SW 1271 (cell line): ENCODE measurements around the gene THAP12.
A peak's percentile ranks its signal among the peaks of the same experiment; 100 is the strongest.

Experiments
- DNase-seq, 2 experiments: peaks; one replicate each; lab custom pipeline; 2025; lab: John Stamatoyannopoulos, UW

Gene THAP12

DNA sequence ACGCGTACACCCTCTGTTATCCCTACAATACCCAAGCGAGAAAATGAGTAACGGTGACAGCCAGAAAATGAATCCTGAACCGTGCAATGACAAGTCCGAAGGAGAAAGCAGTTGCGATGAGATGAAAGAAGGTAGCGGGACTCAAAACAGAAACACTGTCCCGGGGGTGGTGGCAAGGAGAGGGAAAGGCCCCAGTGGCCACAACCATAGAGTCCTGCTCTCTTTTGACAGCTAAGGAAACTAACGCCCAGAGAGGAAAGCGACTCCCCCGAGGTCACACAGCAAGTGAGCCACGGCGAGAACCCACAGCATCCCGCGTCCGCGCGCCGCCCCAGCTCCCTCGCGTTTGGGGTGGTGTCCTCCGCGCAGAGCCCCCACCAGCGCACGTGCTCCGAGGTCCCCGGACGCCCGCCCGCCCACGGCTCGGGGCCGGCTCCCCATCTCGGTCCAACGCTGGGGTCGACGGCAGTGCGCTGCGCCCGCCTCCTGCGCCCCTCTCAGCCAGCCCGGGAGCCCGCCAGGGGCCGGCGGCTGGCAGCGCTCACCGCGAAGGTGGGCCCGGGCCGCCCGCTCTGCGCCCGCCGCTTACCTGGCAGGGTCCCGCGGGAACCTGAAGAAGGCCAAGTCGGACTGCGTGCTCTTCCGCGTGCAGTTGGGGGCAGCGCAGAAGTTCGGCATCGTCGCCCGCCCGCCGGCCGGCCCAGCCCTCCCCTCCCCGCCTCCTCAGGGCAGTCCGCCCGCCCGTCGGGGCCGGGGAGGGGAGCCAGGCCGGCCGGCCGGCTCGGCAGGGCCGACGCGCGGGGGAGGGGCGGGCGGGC is 564 bp downstream of the THAP12 start:
- DNase-seq = no peak

DNA sequence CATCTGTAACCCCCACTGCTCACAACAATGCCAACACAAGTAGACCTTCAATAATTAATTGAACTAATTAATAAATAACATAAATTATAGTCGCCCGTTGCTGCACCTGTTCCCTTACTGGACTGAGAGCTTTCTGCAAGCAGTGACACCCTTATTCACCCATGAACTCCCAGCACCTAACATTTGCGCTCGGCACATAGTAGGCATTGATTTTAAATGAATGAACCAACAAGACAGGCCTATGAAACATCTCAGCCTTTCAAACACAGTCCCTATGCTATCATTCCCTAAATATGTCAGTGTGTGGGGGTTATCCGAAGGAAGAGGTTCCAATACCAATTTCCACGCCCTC is 1.1 kb downstream of the THAP12 start:
- DNase-seq = no peak

DNA sequence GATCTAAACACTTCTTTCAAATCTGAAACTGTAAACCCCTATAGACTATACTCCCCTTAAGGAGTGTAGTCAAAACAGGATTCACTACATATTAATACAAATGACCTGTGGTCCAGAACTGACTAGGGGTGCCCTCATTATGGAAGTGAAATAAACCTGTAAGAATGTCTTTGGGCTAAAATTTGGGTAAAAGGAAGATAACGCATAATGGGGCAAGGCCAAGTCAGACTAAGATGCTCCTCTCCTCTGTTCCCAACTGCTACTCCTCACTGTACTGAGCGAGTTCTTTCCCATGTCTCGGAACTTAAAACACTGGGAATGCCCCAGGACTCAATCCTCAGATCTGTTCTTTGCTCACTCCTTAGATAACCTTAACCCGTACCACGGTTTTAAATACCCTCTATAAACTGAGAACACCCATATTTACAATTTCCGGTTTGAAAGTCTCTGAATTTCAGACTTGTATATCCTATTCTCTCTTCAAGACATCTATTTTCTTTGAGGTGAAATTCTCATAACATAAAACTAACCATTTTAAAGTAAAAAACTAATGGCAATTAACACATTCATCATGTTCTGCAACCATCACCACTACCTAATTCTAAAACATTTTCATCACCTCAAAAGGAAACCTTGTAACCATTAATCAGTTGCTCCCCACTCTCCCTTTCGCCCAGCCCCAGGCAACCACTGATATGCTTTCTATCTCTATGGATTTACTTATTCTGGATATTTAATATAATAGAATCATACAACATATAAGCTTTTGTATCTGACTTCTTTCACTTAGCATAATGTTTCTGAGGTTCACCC is 4.0 kb downstream of the THAP12 start:
- DNase-seq = no peak

DNA sequence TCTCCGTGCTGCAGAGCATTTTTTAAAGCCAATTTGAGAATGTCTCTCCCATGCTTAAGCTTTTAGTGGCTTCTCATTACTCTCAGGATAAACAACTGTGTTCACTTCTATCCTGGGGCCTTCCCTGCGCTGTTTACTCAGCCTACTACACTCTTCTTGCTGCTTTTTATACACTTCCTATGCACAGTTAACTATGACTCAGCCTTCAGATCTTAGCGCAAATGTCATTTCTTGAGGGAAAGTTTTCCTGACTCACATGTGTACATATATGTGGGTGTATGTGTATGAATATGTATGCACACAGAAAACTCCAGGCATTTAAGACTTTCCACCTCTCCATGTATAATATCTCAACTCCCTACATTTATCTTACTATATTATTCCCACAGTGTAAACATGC is 9.8 kb downstream of the THAP12 start:
- peak in 1 of 2 experiments; percentile 28 for DNase-seq

DNA sequence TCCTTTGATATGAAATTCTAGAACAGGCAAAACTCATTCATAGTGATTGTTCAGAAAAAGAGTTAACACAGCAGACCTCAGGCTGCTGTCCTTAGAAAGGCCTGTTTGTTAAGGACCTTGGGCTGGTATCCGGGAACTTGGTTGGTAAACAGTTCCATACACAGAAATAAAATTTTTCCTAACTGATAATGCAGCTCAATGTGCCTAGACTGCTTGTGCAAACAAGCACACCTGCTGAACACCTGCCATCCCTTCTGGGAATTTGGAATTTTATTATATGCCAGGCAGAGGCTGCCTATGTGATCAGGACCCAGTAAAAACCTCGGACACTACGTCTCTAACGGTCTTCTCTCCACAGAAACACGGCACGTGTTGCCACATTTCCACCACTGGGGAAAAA is 11.5 kb downstream of the THAP12 start:
- no peak for DNase-seq

DNA sequence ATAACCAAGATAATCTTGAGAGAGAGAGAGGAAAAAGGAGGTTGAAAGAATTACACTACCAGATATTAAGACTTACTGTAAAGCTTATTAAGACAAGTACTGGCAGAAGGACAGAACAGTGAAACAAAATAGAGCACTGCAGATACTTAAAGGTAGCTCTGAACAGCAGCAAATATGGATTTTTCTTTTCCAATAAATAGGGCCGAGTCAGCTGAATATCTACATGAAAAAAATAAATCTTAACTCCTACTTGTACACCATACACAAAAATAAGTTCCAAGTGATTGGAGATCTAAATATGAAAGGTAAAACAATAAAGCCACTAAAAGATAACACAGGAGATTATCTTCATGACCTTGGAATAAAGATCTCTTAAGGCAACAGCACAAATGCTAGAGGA is 12.4 kb downstream of the THAP12 start:
- DNase-seq = no peak

DNA sequence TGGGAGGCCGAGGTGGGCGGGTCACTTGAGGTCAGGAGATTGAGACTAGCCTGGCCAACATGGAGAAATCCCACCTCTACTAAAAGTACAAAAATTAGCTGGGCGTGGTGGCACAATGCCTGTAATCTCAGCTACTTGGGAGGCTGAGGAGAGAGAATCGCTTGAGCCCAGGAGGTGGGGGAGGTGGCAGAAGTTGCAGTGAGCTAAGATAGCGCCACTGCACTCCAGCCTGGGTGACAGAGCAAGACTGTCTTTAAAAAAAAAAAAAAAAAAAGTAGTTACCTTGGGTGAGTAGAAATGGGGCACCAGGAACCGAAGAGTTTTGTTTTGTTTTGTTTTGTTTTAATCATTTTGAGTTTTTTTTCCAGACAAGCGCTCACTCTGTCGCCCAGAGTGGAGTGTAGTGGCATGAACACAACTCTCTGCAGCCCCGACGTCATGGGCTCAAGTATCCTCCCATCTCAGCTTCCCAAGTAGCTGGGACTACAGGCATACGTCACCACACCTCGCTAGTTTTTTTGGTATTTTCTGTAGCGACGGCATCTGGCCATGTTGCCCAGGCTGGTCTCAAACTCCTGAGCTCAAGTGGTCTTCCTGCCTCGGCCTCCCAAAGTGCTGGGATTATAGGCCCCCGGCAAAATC is 15.8 kb downstream of the THAP12 start:
- DNase-seq = no peak

DNA sequence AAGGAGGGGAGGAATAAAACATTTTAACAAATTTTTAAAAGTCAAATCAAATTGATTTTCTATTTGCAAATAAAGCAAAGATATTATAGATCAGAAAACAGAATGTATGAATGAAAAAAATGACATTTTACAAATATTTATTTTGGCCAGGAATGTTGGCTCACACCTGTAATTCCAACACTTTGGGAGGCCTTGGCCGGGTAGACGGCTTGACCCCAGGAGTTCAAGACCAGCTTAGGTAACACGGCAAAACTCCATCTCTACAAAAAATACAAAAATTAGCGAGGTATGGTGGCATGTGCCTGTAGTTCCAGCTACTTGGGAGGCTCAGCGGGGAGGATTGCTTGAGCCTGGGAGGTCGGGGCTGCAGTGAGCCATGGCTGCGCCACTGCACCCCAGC is 18.2 kb downstream of the THAP12 start:
- no peak for DNase-seq

DNA sequence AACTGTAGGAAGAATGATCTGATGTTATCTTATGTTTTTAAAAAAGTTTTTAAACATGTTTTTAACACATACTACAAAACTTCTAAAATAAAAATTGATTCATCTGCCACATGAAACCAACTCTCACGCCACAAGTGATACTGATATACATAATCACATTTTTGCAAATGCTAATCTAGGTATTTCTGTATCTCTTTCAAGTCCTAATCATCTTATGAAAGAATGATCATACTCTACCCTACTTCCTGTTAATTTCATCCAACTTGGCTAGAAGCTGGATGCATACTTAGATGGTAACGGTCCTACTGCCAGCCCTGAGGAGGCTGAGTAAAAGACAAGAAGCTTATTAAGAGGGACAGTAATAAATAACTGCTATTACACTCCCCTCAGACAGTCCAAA is 19.2 kb downstream of the THAP12 start:
- DNase-seq = no peak

DNA sequence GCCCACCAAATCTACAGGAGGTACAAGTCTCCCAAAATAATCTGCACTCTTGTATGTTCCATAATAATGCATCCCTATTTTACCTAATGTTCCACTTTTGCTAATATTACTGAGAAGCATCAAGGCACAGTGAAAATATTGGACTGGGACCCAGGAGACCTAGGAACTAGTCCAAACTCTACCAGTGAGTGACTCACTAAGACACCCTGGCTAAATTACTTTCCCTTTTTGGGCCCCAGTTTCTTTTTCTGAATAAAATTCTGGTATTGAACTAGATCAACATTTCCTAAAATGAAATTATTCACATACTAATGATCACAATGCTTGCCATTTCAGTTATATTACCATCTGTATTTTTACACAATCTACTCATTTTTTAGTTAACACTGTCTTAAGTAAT is 19.6 kb downstream of the THAP12 start:
- DNase-seq = no peak

DNA sequence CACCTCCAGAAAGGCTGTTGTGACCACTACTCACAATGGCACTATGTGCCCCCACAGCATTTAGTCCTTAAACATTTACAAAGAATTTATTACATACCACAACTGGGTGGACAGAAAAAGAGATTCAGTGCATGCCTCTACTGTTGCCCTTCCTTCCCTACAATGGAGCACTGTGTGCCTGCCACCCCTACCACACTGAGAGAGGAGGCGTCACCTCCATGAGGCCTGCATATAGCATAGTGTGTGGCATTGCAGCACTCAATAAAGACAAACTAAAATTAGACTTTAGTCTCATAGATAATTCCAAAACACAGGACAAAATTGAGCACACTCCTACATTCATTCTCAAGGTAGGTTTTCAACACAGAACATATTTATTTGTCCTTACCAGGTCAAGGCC is 25.8 kb downstream of the THAP12 start:
- no peak for DNase-seq

DNA sequence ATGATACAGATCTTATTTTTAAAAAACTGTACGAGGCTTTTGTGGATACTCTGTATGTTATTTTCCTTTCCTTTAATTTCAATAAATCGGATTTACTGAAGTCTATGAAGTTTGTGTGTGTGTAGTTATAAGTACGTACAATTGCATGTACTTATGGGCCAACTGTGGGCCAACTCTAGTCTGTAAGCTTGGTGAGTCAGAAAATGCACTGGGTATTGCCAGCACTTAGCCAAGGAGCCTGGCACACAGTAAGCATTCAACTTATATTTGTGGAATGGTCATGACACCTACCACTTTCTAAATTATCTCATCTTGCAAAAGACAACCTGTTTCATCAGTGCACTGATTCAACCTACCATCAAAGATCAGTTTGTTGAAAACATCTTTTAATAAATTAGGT is 32.6 kb downstream of the THAP12 start:
- DNase-seq = no peak

DNA sequence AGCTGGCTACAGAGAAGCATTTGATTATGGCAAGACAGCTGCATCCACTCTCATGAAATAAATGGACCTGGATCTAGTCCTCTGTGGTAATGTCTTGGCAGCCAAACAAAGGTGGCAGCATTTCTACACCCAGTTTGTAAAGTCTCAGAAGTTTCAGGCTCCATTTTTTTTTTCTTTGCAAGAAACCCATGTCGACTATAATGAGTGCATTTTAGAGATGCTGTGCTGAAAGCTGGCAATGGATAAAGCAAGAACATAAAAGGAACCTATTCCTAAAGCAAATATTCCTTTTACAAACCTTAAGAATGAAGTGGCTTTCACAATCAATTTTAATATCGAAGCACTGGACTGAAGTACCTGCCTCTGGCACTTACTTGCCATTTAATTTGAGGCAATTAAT is 33.5 kb downstream of the THAP12 start:
- DNase-seq = peak in 1 of 2 experiments; percentile 6

DNA sequence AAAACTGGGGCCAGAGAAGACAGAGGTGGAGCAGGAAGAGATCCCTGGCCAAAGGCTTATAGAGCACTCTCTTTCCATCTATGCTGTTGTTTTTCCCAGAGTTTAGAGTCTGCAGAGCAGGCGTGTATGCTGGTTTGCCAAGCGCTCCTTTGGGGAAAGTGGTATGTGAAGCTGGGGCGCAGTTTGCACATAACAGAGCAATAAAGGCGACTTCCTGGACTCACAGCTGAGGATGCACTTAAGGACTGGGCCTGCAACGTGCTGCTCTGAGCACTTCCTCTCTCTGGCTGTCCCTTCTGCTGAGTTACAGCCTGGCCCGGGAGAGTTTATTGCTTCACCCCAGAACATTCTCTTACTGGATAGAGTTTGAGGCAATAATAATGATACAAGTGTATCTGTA is 41.7 kb downstream of the THAP12 start:
- DNase-seq = no peak

DNA sequence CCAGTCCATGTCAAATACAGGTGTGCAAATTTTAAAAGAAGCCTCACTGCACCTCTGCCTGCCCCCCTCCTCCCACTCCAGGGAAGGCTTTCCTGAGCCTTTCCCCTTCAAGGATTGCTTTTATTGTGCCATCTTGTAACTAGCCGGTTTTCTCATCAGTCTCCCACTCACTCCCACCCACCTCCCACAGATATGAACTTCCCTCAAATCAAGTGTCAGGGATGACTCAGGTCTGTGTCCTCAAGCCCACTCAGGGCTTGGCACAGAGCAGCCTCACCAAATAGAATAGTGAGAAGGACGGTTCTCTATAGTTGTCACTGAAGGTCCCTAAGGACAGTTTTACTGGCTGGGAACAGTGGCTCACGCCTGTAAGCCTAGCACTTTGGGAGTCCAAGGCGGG is 43.0 kb downstream of the THAP12 start:
- no peak for DNase-seq

DNA sequence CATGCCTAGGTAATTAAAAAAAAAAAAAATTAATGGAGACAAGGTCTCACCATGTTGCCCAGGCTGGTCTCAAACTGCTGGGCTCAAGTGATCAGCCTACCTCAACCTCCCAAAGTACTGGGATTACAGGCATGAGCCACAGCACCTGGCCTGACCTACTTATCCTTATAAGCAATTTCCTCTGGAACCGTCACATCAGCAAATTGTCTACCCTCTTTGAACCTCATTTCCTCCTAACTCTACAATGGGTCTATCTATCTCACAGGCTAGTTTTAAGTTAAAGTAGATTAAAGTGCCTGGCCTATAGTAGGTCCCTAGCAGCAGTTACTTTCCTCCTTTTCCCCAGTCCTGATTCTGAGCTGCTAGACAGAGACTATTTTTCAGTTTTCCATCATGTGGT is 43.5 kb downstream of the THAP12 start:
- DNase-seq = no peak

DNA sequence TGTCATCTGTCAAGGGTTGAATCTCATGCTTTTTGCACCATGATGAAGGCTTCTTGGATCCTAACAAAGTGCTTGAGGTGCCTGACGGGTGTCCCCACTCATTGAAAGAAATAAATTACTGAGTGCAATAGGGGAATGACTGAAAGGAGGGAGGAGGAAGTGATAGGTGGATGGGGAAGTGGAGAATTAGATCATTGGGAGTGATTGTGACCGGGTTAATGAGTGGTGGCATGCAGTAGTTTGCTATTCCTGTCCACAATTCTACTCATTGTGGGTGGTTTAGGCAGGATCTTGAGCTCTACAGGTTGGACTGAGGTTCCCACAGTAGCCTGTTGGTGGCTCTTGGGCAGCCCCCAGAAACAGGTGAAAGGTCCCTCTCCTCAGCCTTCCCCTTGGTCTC is 44.3 kb downstream of the THAP12 start:
- no peak for DNase-seq

DNA sequence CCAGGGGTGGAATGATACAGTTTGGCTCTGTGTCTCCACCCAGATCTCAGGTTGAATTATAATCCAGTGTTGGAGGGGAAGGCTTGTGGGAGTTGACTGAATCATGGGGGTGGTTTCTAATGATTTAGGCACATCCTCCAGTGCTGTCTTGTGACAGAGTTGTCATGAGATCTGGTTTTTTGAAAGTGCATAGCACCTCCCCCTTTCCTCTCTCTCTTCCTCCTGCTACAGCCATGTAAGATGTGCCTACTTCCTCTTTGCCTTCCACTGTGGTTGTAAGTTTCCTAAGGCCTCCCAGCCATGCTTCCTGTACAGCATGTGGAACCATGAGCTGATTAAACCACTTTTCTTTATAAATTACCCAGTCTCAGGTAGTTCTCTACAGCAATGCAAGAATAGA is 45.1 kb downstream of the THAP12 start:
- DNase-seq = no peak

DNA sequence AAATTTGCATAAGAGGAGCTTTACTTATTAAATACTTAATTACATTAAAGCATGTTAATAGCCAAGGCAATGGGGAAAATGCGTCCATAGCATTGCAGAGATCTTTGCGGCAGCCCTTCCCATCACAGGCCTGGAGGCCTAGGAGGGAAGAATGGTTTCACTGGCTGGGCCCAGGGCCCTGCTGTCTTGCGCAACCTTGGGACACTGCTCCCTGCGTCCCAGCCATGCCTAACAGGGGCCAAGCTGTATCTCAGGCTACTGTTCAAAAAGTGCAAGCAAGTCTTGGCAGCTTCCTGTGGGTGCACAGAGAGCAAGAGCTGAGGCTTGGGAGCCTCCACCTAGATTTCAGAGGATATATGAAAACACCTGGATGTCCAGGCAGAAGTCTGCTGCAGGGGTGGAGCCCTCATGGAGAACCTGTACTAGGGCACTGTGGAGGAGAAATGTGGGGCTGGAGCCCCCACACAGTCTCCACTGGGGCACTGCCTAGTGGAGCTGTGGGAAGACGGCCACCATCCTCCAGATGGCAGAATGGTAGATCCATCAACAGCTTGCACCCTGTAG is 46.0 kb downstream of the THAP12 start:
- no peak for DNase-seq

DNA sequence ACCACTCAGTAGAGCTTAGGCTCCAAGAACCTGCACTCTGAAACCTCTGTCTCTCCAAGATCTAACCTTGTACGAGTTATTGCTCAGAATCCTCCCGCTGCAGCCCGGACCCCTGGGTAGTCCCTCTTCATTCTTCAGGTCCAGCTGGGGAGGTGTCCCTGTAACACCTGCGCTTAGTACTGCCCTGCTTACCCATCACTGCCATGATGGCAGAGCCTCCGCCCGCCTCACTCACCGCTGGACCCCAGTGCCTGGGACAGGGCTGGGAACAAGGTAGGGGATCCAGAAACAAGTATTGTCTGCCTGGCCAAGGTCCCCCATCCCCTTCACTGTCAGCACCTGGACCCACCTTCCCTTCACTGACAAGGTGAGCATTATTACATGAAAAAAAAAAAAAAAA is 50.3 kb downstream of the THAP12 start:
- no peak for DNase-seq

DNA sequence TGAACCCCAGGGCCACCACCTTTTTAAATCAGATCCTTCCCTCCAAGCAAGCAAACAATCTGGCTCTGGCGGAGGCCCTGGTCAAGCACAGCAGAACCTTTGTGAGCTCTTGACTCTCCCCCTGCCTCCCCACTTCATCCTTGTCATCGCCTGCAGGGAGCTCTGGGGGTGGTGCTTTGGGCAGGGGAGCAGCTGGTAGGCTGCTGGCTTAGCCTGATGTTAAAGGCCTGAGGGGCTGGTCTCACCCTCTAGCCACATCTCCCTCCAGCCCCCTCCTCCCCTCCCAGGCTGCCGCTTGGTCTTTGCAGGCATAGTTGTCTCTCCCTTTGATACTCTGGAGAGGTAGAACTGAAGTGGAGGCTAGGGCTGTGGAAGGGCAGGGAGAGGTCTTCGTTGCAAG is 50.9 kb downstream of the THAP12 start:
- no peak for DNase-seq

DNA sequence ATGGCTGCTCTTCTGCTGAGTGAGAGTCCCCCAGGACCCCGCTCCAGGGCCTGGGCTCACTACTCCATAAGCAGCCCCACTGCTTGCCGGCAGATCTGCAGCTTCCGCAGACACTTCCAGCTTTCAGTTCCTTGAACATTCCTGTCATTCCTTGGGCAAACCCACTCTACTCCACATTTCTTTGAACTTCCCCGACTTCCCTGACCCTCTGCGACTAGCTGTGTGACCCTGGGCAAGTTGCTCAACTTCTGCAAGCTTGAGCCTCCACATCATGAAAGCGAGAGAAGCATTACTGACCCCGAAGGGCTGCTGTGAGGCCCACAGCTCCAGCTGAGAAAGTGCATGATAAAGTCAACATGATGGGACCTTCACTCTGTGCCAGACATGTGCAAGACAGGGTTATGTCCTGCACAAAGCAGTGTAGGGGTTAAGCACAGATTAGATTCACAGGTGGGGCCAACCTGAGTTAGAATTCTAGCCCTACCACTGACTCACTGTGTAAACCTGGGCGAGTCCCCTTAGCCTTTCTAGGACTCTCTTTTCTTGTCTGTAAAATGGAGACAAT is 51.8 kb downstream of the THAP12 start:
- no peak for DNase-seq
